HG02970 (cell line): ENCODE measurements around the gene UPP1.
"Not testable (repeated sequence)": the region's sequence is repeated elsewhere in the genome, so short reads cannot be mapped to it uniquely, and the experiment has no call there.

Experiments used
- ATAC-seq: cut with Tn5 transposase; IDR thresholded peaks from one replicate; pipeline ENCODE4 v1.9.1; 2021; ENCODE audit warnings: mild to moderate bottlenecking, moderate library complexity, moderate number of reproducible peaks; ENCODE audit not compliant: unreplicated experiment, low FRiP score

The UPP1 gene

GRCh38 chr7:48089046-48090003 is at the start of gene UPP1:
UPP1 (plus strand) TSS chr7:48089265; CDS start chr7:48094784, 5,519 bp downstream.
- ATAC-seq, result peak; percentile 52

GRCh38 chr7:48040944-48041652 is 48.0 kb upstream of the UPP1 start:
- no peak for ATAC-seq

GRCh38 chr7:48041653-48041970 is 47.5 kb upstream of the UPP1 start:
- no peak for ATAC-seq

GRCh38 chr7:48042216-48042615 is 46.8 kb upstream of the UPP1 start:
- no peak for ATAC-seq

- no peak for ATAC-seq
Measured at GRCh38 chr7:48042636-48043035, 46.4 kb upstream of the UPP1 start.

- ATAC-seq, result no peak
Measured at GRCh38 chr7:48045195-48045765, 43.8 kb upstream of the UPP1 start.

GRCh38 chr7:48046458-48046857 is 42.6 kb upstream of the UPP1 start:
- ATAC-seq, result no peak

GRCh38 chr7:48048113-48048512 is 41.0 kb upstream of the UPP1 start:
- no peak for ATAC-seq

- no peak for ATAC-seq
Measured at GRCh38 chr7:48049850-48050249, 39.2 kb upstream of the UPP1 start.

GRCh38 chr7:48052748-48053147 is 36.3 kb upstream of the UPP1 start:
- no peak for ATAC-seq

GRCh38 chr7:48053736-48054135 is 35.3 kb upstream of the UPP1 start:
- no peak for ATAC-seq

GRCh38 chr7:48058990-48059389 is 30.1 kb upstream of the UPP1 start:
- no peak for ATAC-seq

- no peak for ATAC-seq
Measured at GRCh38 chr7:48059706-48060105, 29.4 kb upstream of the UPP1 start.

GRCh38 chr7:48063985-48064384 is 25.1 kb upstream of the UPP1 start:
- no peak for ATAC-seq

GRCh38 chr7:48067475-48067874 is 21.6 kb upstream of the UPP1 start:
- no peak for ATAC-seq

- ATAC-seq, result no peak
Measured at GRCh38 chr7:48074204-48074654, 14.8 kb upstream of the UPP1 start.

- ATAC-seq, result no peak
Measured at GRCh38 chr7:48077423-48077822, 11.6 kb upstream of the UPP1 start.

- no peak for ATAC-seq
Measured at GRCh38 chr7:48078470-48078869, 10.6 kb upstream of the UPP1 start.

- ATAC-seq, result not testable (repeated sequence)
Measured at GRCh38 chr7:48082378-48082777, 6.7 kb upstream of the UPP1 start.

GRCh38 chr7:48083114-48083830 is 5.8 kb upstream of the UPP1 start:
- no peak for ATAC-seq
